BJ (cell line): ENCODE results near the gene KRT81. TPM values are rescaled to one million over a fixed set of nuclear protein-coding genes. Genes with fewer than 3 reads are reported as not detected.
A peak's percentile ranks its signal among the peaks of the same experiment; 100 is the strongest.

Experiments used
- CTCF ChIA-PET: fragments of 350-600 bp; formaldehyde crosslinking; extraction: SDS; loops from one replicate; lab custom pipeline; 2021; ENCODE audit warnings: antibody characterized with exemption, inconsistent platforms; lab: Yijun Ruan, JAX
- POLR2A ChIA-PET: fragments of 300-600 bp; sonication (Branson Sonifier 250); formaldehyde crosslinking; extraction: SDS; loops from one replicate; lab custom pipeline; 2021; ENCODE audit warnings: antibody characterized with exemption; lab: Charles Lee
- DNase-seq: peaks from one replicate; pipeline ENCODE4 v3.0.0-alpha.2; 2011; ENCODE audit warnings: low read depth
- H3K27me3 ChIP-seq: 2 replicates; pipeline ENCODE4 v1.6.0; 2011; ENCODE audit warnings: low read length; ENCODE audit not compliant: control insufficient read depth, insufficient read depth
- H3K36me3 ChIP-seq: 2 replicates; pipeline ENCODE4 v1.5.1; 2011; ENCODE audit warnings: low read length; ENCODE audit not compliant: control insufficient read depth, insufficient read depth
- H3K4me3 ChIP-seq: 2 replicates; pipeline ENCODE4 v1.5.1; 2011; ENCODE audit warnings: low read depth, mild to moderate bottlenecking, control low read depth, low read length
- CTCF ChIP-seq: IDR thresholded peaks from 2 replicates; pipeline ENCODE4 v1.5.1; 2011; ENCODE audit warnings: low read depth, mild to moderate bottlenecking, control low read depth, inconsistent platforms, low read length, moderate library complexity; ENCODE audit not compliant: insufficient read depth
- polyA plus RNA-seq: library from polyadenylated mRNA; depleted of rRNA; stranded (reverse); fragments of >200 nt; gene quantifications from 2 replicates; pipeline ENCODE4 v1.2.3, GENCODE V29; 2011

KRT81 gene
- polyA plus RNA-seq, 1 experiment: 24.7 TPM

GRCh38 chr12:52323001-52323400 lies 31.7 kb upstream of the KRT81 start:
- CTCF ChIA-PET: interaction anchor here (1.3 to 2.2 kb wide), 3 partner anchors 57 to 183 kb away, joined by 3 to 7 read pairs (median 5); no protein-coding TSS in a partner anchor
- no peak for TF ChIP-seq CTCF
- no peaks in the 10 kb centered on the region for H3K36me3 ChIP-seq
- no peak overlapping the region for H3K4me3 ChIP-seq
- POLR2A ChIA-PET: no interaction called here
- peaks cover 9% of the 10 kb centered on the region for H3K27me3 ChIP-seq
- DNase-seq: no peak

DNA sequence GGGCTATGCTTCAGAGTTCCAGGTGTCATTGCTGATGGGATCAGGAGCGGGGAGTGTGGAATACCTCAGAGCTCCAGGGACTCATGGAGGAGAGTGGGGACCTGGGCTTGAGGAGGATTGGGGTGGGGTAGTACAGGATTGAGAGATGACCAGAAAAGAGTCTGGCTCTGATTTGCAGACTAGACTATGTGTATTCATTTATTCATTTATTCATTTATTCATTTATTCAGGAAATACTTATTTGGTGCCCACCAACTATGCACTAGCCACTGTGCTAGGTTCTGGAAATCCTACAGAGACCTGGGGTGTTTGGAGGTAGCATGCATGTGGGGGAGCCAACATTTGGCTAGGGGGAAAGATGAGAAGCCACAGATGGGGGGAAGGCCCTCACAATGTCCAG lies 30.7 kb upstream of the KRT81 start:
- no peak for DNase-seq
- CTCF ChIA-PET: interaction anchor here (2.1 to 2.6 kb wide), 2 partner anchors 58 to 165 kb away, joined by 5 to 9 read pairs; no protein-coding TSS in a partner anchor
- Histone ChIP-seq H3K27me3 (peaks cover 9% of the 10 kb centered on the region), H3K36me3 (no peaks in the 10 kb centered on the region), H3K4me3 (no peak overlapping the region)
- no peak for TF ChIP-seq CTCF
- POLR2A ChIA-PET: no interaction called here

- H3K36me3 ChIP-seq: no peaks in the 10 kb centered on the region
- CTCF ChIA-PET: interaction anchor here (2.6 kb wide), 1 partner anchor 164 kb away, joined by 9 read pairs; no protein-coding TSS in a partner anchor
- POLR2A ChIA-PET: no interaction called here
- DNase-seq: no peak
- peaks cover 9% of the 10 kb centered on the region for H3K27me3 ChIP-seq
- no peak for TF ChIP-seq CTCF
- no peak overlapping the region for H3K4me3 ChIP-seq
Measured at GRCh38 chr12:52321418-52321817, 30.1 kb upstream of the KRT81 start.

- Histone ChIP-seq H3K4me3 (no peak within 1 kb of the TSS), H3K36me3 (no peaks in the 10 kb centered on the region), H3K27me3 (peaks cover 9% of the 10 kb centered on the region)
- CTCF ChIA-PET: interaction anchor here (0.8 to 2.6 kb wide), 3 partner anchors 10 to 164 kb away, joined by 3 to 10 read pairs (median 9); no protein-coding TSS in a partner anchor
- TF ChIP-seq CTCF: no peak
- POLR2A ChIA-PET: no interaction called here
- no peak for DNase-seq
Measured at GRCh38 chr12:52320784-52321400, 29.6 kb upstream of the KRT81 start, which contains the start of gene KRT83. TSS of gene KRT83 (minus strand) at chr12:52321398. CDS start at chr12:52321335, 63 bp downstream.

DNA sequence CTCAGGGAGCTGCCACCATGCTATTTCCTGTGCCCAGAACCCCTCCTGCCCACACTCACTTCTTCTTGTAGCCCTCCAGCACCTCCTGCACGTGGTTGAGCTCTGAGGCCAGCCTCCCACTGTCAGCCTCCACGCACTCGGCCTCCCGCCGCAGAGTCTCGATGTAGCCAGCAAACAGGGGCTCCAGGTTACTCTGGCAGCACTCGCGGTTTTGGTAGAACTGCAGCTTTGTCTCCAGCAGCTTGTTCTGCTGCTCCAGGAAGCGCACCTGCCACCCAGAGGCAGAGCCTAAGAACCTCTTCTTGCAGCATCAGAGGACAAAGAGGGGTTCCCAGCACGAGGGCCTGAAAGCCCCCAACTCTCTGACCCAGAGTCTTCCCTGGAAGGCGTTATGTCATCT lies 27.8 kb upstream of the KRT81 start:
- peaks cover 9% of the 10 kb centered on the region for H3K27me3 ChIP-seq
- H3K36me3 ChIP-seq: no peaks in the 10 kb centered on the region
- POLR2A ChIA-PET: no interaction called here
- CTCF ChIA-PET: interaction anchor here (0.8 to 2.3 kb wide), 8 partner anchors 8 to 162 kb away, joined by 3 to 10 read pairs (median 6); no protein-coding TSS in a partner anchor
- H3K4me3 ChIP-seq: no peak overlapping the region
- peak; percentile 10; the same call in 1 of the 2 replicates for TF ChIP-seq CTCF
- no peak for DNase-seq
